ENCODE results near the gene NUDT4.

The NUDT4 gene

GRCh38 chr12:93377252-93378195 lies at the start of gene NUDT4:
TSS of gene NUDT4 (plus strand) at chr12:93377925. CDS start at chr12:93378323, 398 bp downstream.
- peak; percentile 98 for DNase-seq

- DNase-seq = no peak
These were observed 44.7 kb upstream of the NUDT4 start for GRCh38 chr12:93333054-93333453.

DNA sequence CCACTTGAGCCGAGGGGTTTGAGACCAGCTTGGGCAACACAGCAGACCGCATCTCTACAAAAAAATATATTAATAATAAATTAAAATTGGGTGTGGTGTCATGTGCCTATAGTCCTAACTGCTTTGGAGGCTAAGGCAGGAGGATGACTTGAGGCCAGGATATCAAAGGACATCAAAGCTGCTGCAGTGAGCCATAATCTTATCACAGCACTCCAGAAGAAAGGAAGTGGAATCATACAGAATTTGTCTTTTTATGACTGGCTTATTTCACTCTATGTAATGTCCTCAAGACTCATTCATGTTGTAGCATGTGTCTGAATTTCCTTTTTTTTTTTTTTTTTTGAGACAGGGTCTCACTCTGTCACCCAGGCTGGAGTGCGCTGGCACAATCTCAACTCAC lies 43.9 kb upstream of the NUDT4 start:
- no peak for DNase-seq

GRCh38 chr12:93335603-93336162 lies 42.0 kb upstream of the NUDT4 start:
- DNase-seq = no peak

- no peak for DNase-seq
These were observed 41.4 kb upstream of the NUDT4 start for GRCh38 chr12:93336291-93336741.

GRCh38 chr12:93338598-93338997 lies 39.1 kb upstream of the NUDT4 start:
- no peak for DNase-seq

DNA sequence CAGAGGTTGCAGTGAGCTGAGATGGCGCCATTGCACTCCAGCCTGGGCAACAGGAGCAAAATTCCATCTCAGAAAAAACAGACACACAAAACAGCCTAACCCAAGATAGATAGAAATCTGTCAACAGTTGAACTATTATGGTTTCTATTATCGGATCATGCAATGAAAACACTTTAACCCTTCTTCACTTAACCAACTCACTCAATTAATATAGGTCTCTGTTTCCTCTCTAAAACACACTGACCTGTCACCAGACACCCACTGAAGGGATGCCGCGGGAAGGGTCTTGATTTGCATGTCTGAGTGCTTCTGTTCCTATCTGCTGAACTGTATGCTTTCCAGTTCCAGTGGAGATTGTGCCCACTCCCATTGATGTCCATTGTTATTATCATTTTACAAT lies 38.0 kb upstream of the NUDT4 start:
- DNase-seq = no peak

GRCh38 chr12:93341409-93342049 lies 36.2 kb upstream of the NUDT4 start:
- DNase-seq = no peak

DNA sequence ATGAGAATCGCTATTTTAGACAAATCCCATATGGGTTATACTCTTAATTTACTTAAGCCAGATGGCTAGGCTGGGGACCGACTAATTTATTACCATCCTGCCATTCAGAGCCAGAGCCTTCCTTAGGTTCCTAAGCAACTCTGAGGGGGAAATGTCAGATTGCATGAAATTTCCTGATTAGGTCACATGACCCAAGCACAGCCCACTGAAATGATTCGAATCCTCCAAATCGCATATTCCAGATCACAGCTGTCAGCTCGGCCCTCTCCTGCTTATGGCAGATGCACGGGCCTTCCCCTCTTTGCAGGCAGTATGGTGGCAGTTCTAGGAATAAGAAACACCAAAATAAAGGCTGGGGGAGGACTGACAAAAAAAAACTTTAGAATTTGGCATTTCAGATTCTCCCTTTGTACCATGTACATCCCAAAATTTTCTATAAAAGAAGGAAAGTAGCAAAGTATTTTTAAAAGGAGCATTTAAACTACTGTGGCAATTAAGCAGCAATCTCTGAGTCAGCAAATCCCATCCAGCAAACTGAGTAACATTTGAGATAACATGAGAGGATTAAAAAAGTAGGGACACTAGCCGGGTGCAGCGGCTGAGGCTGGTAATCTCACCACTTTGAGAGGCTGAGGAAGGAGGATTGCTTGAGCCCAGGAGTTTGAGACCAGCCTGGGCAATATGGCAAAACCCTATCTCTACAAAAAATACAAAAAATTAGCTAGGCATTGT lies 30.5 kb upstream of the NUDT4 start:
- DNase-seq = no peak

GRCh38 chr12:93348575-93349435 lies 28.9 kb upstream of the NUDT4 start:
- DNase-seq = no peak

DNA sequence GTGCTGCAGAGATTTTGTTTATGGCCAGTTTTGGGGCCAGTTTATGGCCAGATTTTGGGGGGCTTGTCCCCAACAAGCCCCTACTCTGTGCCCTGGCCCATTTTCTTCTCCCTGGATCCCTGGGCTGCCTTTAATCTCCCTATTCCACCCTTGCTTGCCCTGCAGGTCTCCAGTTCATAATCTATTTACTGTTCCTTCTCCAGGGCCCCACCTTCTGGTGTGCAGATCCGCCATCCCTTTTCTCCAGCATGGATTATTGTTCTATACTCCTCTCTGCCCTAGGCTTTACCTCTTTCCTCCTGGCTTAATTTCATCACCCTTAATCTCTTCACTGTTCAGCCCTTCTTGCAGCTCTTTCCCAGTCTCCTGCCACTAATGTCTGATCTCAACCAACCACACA lies 26.0 kb upstream of the NUDT4 start:
- no peak for DNase-seq

DNA sequence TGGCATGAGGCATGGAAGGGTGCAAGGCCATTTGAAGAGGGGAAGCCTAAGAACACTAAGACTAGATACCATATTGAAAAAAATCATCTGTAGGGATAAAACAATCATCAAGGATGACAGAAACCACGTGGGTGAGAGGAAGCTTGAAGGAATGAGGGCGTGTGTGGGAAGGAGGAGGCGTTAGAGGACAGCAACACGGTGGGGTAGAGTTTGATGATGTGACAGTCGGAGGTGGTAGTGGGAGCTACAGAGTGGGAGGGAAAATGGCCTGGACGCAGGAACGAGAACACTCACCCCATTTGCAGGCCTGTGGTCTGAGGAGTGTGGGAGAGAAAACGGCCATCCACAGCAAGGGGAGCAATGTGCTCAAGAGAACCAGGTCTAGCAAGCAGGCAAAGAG lies 25.4 kb upstream of the NUDT4 start:
- no peak for DNase-seq

DNA sequence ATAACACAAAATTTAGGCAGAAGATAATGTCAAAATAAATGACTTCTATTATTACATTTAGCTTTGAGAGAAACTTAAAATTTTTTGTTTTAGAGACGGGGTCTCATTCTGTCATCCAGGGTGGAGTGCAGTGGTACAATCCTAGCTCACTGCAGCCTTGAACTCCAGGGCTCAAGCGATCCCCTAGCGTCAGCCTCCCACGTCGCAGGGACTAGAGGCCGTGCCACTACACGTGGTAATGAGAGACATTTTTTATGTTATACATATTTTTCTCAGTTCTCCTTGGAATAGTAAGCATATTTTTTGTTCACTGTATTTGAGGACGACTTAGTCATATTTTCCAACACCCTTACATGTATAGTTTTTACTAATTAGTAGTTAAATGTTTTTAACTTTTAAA lies 21.5 kb upstream of the NUDT4 start:
- DNase-seq = no peak

GRCh38 chr12:93358058-93358457 lies 19.7 kb upstream of the NUDT4 start:
- DNase-seq = no peak

- no peak for DNase-seq
These were observed 18.9 kb upstream of the NUDT4 start for GRCh38 chr12:93358821-93359220.

- no peak for DNase-seq
These were observed 17.0 kb upstream of the NUDT4 start for GRCh38 chr12:93360688-93361087.

- DNase-seq = no peak
These were observed 16.4 kb upstream of the NUDT4 start for GRCh38 chr12:93361151-93361919.

- no peak for DNase-seq
These were observed 13.9 kb upstream of the NUDT4 start for GRCh38 chr12:93363841-93364297.

DNA sequence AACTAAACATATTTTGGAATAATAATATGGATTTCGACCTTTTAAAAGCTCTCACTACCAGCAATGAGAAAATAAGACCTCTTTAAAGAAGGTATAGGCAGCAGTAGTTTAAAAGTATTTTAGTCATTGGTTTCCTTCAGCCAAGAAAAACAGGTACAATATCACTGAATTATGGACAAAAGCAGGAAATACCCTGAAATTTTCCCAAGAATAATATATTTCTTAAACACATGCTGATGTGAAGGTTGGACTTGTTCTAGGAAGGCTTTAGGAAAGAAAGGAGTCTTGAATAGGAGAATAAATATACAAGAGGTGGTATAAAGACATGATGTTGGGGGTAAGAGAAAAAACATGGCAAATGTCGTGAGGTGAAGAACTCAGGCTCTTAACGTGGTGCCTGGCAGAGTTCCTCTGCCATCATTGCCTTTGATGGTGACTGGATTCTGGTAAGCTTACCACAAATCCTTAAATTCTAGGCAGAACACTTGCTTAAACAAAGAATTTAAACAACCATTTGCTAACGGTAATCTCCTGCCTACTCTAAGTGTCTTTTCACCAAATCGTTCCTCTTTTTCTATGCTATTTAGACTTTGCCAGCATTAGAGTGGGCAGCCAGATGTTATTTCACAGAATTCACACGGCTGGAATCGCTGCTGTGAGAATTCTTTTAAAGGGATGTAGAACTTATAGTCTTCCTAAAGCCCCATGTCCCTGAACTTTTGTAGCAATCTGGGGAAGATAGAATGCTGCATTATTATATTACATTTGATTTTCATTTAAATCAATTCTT lies 11.9 kb upstream of the NUDT4 start:
- DNase-seq = no peak

- no peak for DNase-seq
These were observed 11.3 kb upstream of the NUDT4 start for GRCh38 chr12:93366422-93366821.
